ENCODE data around the gene VPS8. TPM values are rescaled to one million over a fixed set of nuclear protein-coding genes. Genes with fewer than 3 reads are reported as not detected.

The VPS8 gene
- total RNA-seq, 1 experiment from 2014 or later, result 72.3 TPM

- Histone ChIP-seq H3K4me3 (ENCODE audit: low read depth in 2 of 2, low read length in 2 of 2) (no peak overlapping the region), H3K4me1 (ENCODE audit: control insufficient read depth, insufficient read depth, low read length) (no peaks in the 10 kb centered on the region), H3K9me3 (ENCODE audit: control insufficient read depth, insufficient read depth, low read depth, low read length) (no peaks in the 10 kb centered on the region), H3K27me3 (ENCODE audit: control insufficient read depth, insufficient read depth, low read length) (no peaks in the 10 kb centered on the region), H3K27ac (ENCODE audit: low read length) (no peak overlapping the region), H3K36me3 (ENCODE audit: control insufficient read depth, insufficient read depth, low read length) (peaks cover 3% of the 10 kb centered on the region; the same call in 1 of the 2 replicates)
- ChIA-PET POLR2A (no interaction called here), CTCF (no interaction called here)
- no peak for TF ChIP-seq CTCF (IDR thresholded peaks at IDR 0.05)
- TF ChIP-seq SIN3A (IDR thresholded peaks at IDR 0.05; ENCODE audit: borderline replicate concordance, insufficient read depth, low read depth, low read length), result no peak
- no peak for TF ChIP-seq POLR2AphosphoS5 (IDR thresholded peaks at IDR 0.05; ENCODE audit: low read depth, low read length)
- in situ Hi-C loops (cut with HindIII; ENCODE audit: low pct_unique_long_range_greater_than_20kb, low sequenced_read_pairs), result no loop called here
- no peak for DNase-seq (ENCODE audit: low read depth, low spot score)
- intact Hi-C loops (cut with micrococcal nuclease; ENCODE audit: unreplicated experiment), result no loop called here
- no TSS peak for BruUV-seq (replicated peaks)
- ATAC-seq, result no peak
Observed at GRCh38 chr3:184823990-184824389, 12.0 kb downstream of the VPS8 start.

- ChIA-PET POLR2A (interaction anchor here (0.7 kb wide), 1 partner anchor 306 kb away, joined by 8 read pairs; no protein-coding TSS in a partner anchor), CTCF (interaction anchor here (0.6 kb wide), 1 partner anchor 8 kb away, joined by 3 read pairs; no protein-coding TSS in a partner anchor)
- no peaks in the 10 kb centered on the region for H3K9me3 ChIP-seq (ENCODE audit: control insufficient read depth, insufficient read depth, low read depth, low read length)
- in situ Hi-C loops (cut with HindIII; ENCODE audit: low pct_unique_long_range_greater_than_20kb, low sequenced_read_pairs) (no loop called here), intact Hi-C loops (cut with micrococcal nuclease; ENCODE audit: unreplicated experiment) (no loop called here)
- H3K4me1 ChIP-seq (ENCODE audit: control insufficient read depth, insufficient read depth, low read length), result no peaks in the 10 kb centered on the region
- no peak overlapping the region for H3K27ac ChIP-seq (ENCODE audit: low read length)
- H3K36me3 ChIP-seq (ENCODE audit: control insufficient read depth, insufficient read depth, low read length), result peaks cover 3% of the 10 kb centered on the region; the same call in 1 of the 2 replicates
- BruUV-seq (replicated peaks), result no TSS peak
- DNase-seq (ENCODE audit: low read depth, low spot score) (no peak), ATAC-seq (no peak)
- TF ChIP-seq, protein P1, sequence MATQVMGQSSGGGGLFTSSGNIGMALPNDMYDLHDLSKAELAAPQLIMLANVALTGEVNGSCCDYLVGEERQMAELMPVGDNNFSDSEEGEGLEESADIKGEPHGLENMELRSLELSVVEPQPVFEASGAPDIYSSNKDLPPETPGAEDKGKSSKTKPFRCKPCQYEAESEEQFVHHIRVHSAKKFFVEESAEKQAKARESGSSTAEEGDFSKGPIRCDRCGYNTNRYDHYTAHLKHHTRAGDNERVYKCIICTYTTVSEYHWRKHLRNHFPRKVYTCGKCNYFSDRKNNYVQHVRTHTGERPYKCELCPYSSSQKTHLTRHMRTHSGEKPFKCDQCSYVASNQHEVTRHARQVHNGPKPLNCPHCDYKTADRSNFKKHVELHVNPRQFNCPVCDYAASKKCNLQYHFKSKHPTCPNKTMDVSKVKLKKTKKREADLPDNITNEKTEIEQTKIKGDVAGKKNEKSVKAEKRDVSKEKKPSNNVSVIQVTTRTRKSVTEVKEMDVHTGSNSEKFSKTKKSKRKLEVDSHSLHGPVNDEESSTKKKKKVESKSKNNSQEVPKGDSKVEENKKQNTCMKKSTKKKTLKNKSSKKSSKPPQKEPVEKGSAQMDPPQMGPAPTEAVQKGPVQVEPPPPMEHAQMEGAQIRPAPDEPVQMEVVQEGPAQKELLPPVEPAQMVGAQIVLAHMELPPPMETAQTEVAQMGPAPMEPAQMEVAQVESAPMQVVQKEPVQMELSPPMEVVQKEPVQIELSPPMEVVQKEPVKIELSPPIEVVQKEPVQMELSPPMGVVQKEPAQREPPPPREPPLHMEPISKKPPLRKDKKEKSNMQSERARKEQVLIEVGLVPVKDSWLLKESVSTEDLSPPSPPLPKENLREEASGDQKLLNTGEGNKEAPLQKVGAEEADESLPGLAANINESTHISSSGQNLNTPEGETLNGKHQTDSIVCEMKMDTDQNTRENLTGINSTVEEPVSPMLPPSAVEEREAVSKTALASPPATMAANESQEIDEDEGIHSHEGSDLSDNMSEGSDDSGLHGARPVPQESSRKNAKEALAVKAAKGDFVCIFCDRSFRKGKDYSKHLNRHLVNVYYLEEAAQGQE (IDR thresholded peaks at IDR 0.05; ENCODE audit: insufficient read depth in 1 of 2, low read depth in 2 of 2, low read length in 1 of 2), result no peak
- no peak for TF ChIP-seq CTCF (IDR thresholded peaks at IDR 0.05)
- no peak for TF ChIP-seq TCF7L2 (IDR thresholded peaks at IDR 0.05; ENCODE audit: low read depth, low read length)
- TF ChIP-seq SIN3A (IDR thresholded peaks at IDR 0.05; ENCODE audit: borderline replicate concordance, insufficient read depth, low read depth, low read length), result no peak
- no peak for TF ChIP-seq POLR2AphosphoS5 (IDR thresholded peaks at IDR 0.05; ENCODE audit: low read depth, low read length)
- H3K27me3 ChIP-seq (ENCODE audit: control insufficient read depth, insufficient read depth, low read length), result no peaks in the 10 kb centered on the region
- no peak overlapping the region for H3K4me3 ChIP-seq (ENCODE audit: low read depth in 2 of 2, low read length in 2 of 2)
Observed at GRCh38 chr3:184825121-184825820, 13.3 kb downstream of the VPS8 start.

Measured in Panc1 (cell line).